Stimulated activated effector memory CD8-positive, alpha-beta T cell treated with anti-CD3 and anti-CD28 coated beads, Interleukin-12 subunit alpha, Interleukin-12 subunit beta, amount 100 ng/mL, for 72 hours (primary cell): ENCODE measurements around the gene SMARCAL1.

Source experiments
- ATAC-seq: fragments of 150-1000 bp; cut with Tn5 transposase; 2 replicates; pipeline ENCODE4 v1.10.0; 2021
- DNase-seq, 2 donors: peaks; one replicate each; pipeline ENCODE4 v3.0.0; 2021 to 2022; ENCODE audit warnings: low spot score in 2 of 2
- H3K27ac Mint-ChIP-seq: one replicate; pipeline ENCODE4 v1.8.0; 2022; ENCODE audit warnings: mild to moderate bottlenecking, mixed read lengths
- H3K36me3 Mint-ChIP-seq: one replicate; pipeline ENCODE4 v1.8.0; 2022; ENCODE audit warnings: mild to moderate bottlenecking, mixed read lengths
- H3K4me1 Mint-ChIP-seq: one replicate; pipeline ENCODE4 v1.8.0; 2022; ENCODE audit warnings: mixed read lengths
- H3K4me3 Mint-ChIP-seq: one replicate; pipeline ENCODE4 v1.8.0; 2022; ENCODE audit warnings: mild to moderate bottlenecking, mixed read lengths
- H3K9me3 Mint-ChIP-seq: one replicate; pipeline ENCODE4 v1.8.0; 2022; ENCODE audit warnings: mixed read lengths

The SMARCAL1 gene

DNA sequence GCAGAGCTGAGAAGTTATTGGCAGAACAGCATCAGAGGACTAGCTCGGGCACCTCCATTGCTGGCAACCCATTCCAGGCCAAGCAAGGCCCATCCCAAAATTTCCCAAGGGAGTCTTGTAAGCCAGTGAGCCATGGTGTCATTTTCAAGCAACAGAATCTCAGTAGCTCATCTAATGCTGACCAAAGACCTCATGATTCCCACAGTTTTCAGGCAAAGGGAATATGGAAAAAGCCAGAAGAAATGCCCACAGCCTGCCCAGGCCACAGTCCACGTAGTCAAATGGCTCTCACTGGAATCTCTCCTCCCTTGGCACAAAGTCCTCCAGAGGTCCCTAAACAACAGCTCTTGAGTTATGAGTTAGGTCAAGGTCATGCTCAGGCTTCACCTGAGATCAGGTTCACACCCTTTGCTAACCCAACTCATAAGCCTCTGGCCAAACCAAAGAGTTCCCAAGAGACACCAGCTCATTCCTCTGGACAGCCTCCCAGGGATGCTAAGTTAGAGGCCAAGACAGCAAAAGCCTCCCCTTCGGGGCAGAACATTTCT, 2.6 kb downstream of the SMARCAL1 start:
- DNase-seq (no peak), ATAC-seq (no peak)
- H3K4me1 Mint-ChIP-seq, result peaks cover 32% of the 10 kb centered on the region
- no peaks in the 10 kb centered on the region for H3K9me3 Mint-ChIP-seq
- no peak overlapping the region for H3K27ac Mint-ChIP-seq
- H3K4me3 Mint-ChIP-seq, result no peak overlapping the region
- H3K36me3 Mint-ChIP-seq, result peaks cover 53% of the 10 kb centered on the region

DNA sequence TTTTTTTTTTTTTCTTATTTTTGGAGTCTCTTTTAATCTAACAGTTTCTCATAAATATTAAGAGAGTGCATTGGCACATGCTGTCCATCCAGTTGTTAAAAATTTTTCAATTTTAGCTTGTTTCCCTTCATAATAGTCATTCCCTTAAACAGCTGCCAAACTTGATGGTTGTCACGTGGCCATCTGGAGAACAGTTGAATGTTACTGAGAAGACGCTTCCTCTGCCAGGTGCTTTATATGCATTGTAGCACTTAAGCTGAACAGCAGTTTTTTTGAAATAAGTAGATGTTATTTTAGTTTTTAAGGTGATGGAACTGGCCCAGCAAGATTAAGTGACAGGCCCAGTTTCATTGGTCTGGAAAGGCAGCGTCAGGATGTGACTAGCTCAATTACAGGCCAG, 3.3 kb downstream of the SMARCAL1 start:
- Mint-ChIP-seq H3K9me3 (no peaks in the 10 kb centered on the region), H3K4me1 (peaks cover 38% of the 10 kb centered on the region), H3K4me3 (no peak overlapping the region), H3K36me3 (peaks cover 60% of the 10 kb centered on the region), H3K27ac (no peak overlapping the region)
- ATAC-seq (no peak), DNase-seq (no peak)

DNA sequence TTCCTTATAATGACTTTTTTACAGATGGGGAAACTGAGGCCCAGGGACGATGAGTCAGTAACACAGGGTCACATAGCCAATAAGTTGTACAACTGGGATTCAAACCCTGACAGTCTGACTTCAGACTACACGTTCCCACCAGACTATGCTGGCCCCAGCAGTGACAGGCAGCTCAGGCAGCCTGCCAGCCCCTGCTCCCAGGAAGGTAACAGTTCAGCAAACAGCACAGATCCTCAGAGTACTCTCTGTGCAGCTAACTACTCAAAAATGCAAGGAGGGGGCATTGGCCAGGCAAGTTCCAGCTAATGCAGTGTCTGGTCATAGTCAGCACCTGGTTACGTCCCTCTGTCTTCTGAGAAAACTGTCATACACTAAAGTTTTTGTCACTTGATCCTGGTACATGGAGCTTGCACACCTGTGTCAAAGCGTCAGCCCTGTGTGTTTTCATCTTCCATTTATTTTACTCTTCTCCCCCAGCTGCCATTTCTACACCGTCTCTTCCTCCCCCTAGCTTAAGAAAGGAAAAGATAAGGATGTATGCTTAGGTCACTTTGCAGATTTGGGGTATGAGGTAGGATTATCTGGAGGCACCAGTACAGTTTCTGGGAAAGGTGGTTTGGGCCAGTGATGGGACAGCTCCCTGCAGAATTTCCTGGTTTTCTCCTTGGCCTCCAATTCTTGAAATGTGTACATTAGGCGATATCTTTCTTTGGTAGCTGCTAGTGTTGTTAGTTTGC, 4.5 kb downstream of the SMARCAL1 start:
- no peak overlapping the region for H3K27ac Mint-ChIP-seq
- peaks cover 38% of the 10 kb centered on the region for H3K4me1 Mint-ChIP-seq
- peaks cover 72% of the 10 kb centered on the region for H3K36me3 Mint-ChIP-seq
- DNase-seq (no peak), ATAC-seq (no peak)
- no peaks in the 10 kb centered on the region for H3K9me3 Mint-ChIP-seq
- H3K4me3 Mint-ChIP-seq, result no peak overlapping the region

DNA sequence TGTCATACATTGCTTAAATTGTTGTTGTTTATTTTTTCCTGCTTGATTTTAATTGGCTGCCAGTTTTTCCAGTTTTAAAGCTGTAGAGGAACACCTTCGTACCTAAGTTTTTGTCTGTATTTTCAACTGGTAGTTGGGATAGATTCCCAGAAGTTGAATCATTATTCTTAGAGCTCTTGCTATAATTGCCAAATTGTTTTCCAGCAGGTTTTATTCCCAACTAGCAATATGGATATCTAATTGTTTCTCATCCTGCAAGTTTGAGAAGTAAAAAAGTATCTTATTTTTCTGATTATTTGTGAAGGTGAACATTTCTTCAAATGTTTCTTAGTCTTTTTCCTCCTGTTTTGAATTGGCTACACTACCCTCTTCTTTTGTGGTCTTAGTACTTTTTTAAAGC, 6.7 kb downstream of the SMARCAL1 start:
- Mint-ChIP-seq H3K36me3 (peaks cover 84% of the 10 kb centered on the region), H3K4me1 (peaks cover 36% of the 10 kb centered on the region), H3K27ac (no peak overlapping the region), H3K9me3 (no peaks in the 10 kb centered on the region), H3K4me3 (no peak overlapping the region)
- ATAC-seq (no peak), DNase-seq (no peak)

DNA sequence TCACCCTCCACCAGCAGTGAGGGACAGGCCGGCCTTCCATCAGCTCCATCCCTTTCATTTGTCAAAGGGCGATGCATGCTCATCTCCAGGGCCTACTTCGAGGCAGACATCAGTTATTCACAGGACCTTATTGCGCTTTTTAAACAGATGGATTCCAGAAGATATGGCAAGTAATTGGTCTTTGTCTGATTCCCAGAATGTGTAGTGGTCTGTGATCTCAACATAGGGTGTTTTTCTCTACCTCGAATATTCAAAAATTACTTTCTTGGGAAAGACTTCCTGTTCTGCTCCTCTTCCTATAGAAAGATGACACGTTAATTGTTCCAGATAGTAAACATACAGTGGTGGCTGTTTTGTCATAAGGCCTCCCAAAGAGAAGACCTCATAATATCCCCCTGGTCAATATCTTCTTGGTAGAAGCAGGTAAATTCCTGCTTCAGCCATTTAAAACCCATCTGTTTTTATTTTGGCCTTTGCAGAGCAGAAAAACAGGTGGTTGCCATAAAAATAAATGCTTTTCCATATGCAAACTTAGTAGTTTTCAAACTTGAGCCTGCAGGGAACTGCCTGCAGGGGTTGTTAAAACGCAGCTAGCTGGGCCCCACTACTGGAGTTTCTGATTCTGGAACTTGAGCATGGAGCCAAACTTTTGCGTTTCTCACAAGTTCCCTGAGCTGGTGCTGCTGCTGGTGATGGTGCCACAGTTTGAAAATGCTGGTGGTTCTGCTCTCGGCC, 8.2 kb downstream of the SMARCAL1 start:
- no peak for DNase-seq
- no peak for ATAC-seq
- Mint-ChIP-seq H3K4me3 (no peak overlapping the region), H3K36me3 (peaks cover 90% of the 10 kb centered on the region), H3K4me1 (peaks cover 36% of the 10 kb centered on the region), H3K27ac (peak overlapping the region; percentile 46), H3K9me3 (no peaks in the 10 kb centered on the region)

DNA sequence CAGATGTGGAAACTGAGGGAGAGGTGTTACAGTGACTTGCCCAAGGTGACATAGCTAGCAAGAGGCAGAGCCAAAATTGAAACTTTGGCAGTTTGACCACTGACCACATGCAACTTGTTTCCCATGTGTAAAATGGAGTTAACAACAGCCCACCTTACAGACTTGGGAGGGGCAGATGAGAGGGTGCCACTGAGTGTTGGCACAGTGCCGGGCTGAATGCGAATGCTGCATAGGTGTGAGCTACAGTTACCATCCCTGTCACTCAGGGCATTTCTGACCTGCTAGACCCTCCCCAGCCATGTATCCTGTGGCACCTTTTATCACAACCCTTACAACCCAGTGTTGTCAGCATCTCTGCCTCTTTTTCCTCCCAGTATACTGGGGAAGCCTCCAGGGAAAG, 10.8 kb downstream of the SMARCAL1 start:
- Mint-ChIP-seq H3K4me1 (peaks cover 23% of the 10 kb centered on the region), H3K4me3 (no peak overlapping the region), H3K9me3 (no peaks in the 10 kb centered on the region), H3K36me3 (peaks cover 92% of the 10 kb centered on the region), H3K27ac (no peak overlapping the region)
- DNase-seq (no peak), ATAC-seq (no peak)

DNA sequence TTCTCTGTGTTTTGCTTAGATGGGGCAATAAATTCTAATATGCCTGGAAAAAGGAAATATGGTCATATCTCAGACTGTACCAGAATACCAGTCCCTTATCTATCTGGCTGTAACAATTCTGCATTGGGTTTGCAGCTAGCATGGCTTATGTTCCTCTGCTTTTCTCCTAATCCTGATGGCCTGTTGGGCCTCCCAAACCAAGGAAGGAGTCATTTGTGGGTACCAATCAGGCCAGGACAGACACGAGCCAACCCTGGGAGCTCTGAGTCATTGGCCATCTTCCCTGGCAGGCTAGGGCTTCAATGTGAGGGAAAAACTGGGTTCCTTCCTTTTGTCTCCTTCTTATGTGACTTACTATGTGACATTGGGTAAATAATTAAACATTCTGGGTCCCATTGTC, 12.0 kb downstream of the SMARCAL1 start:
- H3K27ac Mint-ChIP-seq, result no peak overlapping the region

DNA sequence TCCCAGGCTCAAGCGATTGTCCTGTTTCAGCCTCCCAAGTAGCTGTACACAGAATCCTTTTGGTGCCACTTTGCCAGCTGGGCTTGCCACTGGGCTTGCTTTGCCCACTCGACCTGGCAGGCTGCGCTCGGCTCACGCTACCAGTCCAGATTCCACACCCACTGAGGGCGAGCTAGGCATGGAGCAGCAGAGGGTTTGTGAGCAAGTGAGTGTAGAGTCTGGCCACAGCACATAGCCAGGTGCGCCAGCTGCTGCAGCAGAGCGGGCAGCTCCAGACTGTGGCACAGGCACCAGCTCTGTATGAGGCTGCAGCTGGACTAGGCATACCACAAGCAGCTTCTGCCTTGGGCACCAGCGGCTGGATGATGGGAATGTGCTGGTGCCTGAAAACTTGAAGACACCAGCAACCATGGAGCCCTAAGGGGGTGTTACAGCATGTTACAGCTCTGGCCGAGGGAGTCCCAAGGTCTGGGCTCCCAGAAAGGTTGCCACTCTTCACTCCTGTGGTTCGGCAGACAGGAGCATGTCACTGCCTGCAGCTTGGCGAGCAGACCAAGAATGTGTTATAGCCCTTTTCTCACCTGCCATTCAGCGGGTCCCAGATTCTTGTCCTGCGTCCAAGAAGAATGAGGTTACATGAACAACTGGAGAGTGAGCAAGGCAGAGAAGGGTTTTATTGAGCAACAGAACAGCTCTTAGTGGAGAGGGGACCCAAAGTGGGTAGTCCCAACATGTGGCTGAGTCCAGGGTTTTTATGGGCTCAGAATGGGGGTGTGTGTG, 12.9 kb downstream of the SMARCAL1 start:
- Mint-ChIP-seq H3K36me3 (peaks cover 92% of the 10 kb centered on the region), H3K27ac (peak overlapping the region; percentile 60), H3K9me3 (no peaks in the 10 kb centered on the region), H3K4me1 (peaks cover 9% of the 10 kb centered on the region), H3K4me3 (no peak overlapping the region)
- no peak for DNase-seq
- no peak for ATAC-seq

More for the DNA sequence above, 12.0 kb downstream of the SMARCAL1 start:
- peaks cover 92% of the 10 kb centered on the region for H3K36me3 Mint-ChIP-seq
- H3K9me3 Mint-ChIP-seq, result no peaks in the 10 kb centered on the region
- ATAC-seq (no peak), DNase-seq (no peak)
- H3K4me1 Mint-ChIP-seq, result peaks cover 14% of the 10 kb centered on the region
- H3K4me3 Mint-ChIP-seq, result no peak overlapping the region

DNA sequence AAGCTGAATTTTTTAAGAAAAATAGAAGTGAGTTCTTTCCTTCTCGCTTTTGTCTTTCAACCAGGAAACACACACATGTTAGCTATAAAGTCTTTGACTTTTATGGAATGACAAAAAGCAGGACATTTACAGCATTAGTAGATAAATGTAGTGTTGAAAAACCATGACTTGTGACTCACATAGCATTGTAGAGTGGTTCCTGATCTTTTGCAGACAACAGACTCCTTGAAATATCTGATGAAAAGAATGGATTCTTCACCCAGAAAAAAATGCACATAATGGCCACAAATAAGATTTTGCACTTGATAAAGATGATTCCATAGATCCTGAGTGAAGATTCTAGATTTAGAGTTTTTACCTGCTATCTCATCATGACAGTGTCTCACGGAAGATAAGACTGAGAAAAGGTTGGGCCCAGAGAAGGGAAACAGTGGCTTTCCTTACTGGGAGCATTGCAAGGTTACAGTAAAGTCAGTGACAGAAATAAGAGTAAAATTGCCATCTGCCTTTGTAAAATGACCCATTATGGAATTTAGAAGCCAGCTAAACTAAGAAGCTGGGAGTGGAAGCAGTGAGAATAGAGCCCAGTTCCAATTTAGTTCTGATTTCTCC, 14.0 kb downstream of the SMARCAL1 start:
- DNase-seq (no peak), ATAC-seq (no peak)
- Mint-ChIP-seq H3K4me3 (no peak overlapping the region), H3K9me3 (no peaks in the 10 kb centered on the region), H3K4me1 (peaks cover 9% of the 10 kb centered on the region), H3K36me3 (peaks cover 92% of the 10 kb centered on the region), H3K27ac (no peak overlapping the region)

DNA sequence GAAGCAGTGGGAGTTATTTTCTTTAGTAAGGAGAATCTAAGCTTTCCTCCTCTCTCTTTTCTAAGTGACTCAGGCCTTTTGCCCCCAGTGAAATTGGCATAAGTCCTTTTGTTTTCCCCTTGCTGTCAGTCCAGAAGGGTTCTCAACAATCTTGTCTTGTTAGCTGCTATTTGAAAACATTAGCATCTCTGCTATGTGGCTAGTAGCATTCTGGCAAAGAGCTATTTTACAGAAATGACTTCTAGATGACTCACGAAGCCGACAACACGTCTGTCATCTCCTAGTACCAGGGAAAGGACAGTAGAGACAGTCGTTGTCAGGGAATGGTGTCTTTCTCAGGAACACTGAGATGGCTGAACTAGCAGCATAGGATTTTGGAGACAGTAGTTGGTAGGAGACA, 14.7 kb downstream of the SMARCAL1 start:
- Mint-ChIP-seq H3K27ac (no peak overlapping the region), H3K4me1 (peaks cover 12% of the 10 kb centered on the region), H3K36me3 (peaks cover 92% of the 10 kb centered on the region), H3K4me3 (no peak overlapping the region), H3K9me3 (no peaks in the 10 kb centered on the region)
- no peak for ATAC-seq
- DNase-seq, result no peak

DNA sequence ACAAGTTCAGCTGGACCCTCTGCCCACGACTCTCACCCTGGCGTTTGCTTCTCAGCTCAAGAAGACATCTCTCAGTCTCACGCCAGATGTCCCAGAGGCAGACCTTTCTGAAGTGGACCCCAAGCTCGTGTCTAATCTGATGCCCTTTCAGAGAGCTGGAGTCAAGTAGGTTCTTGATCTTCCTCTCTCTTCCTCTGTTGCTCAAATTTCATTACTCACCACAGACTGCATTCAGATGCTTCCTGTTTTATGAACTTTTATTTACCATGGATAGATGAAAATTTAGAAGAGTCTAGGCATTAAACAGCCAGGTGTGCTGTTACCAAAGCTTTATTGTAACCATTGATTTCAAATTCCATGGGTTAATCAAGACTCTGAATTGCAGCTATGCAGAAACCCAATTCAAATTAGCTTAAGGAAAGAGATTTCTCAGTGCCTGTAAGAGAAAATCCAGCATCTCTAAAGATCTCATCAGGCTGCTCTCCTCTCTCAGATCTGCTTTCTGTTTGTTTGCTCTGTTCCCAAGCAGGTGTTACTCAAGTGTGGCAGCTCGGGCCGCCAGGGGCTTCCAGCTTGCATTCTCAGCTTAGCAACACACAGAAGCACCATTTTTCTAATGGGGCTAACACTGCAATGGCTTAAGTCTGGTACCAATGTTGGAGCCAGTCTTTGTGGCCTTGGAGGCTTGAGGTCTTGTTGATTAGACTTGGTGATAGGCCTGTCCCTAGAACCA, 16.5 kb downstream of the SMARCAL1 start:
- peaks cover 15% of the 10 kb centered on the region for H3K4me1 Mint-ChIP-seq
- ATAC-seq (no peak), DNase-seq (no peak)
- H3K36me3 Mint-ChIP-seq, result peaks cover 92% of the 10 kb centered on the region
- no peak overlapping the region for H3K4me3 Mint-ChIP-seq
- H3K27ac Mint-ChIP-seq, result peak overlapping the region; percentile 58
- H3K9me3 Mint-ChIP-seq, result no peaks in the 10 kb centered on the region

DNA sequence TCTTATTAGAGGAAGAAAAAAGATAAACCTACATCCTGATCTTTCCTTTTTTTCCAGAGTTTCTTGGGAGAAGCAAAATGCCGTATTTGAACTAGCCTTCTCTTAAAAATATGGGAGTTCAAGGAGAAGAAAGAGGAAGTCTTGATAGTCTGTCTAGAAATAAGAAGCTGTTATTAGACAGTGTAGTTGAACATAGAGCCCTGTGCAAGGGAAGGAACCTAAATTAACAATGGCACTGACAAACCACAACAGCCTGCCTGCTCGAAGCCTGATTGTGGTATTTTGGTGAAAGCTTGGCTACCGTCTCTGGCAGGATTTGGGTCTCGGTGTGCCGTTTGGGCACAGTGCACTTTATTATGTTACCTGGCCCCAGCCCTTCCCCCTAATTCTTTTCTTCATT, 17.1 kb downstream of the SMARCAL1 start:
- DNase-seq (no peak), ATAC-seq (no peak)
- H3K9me3 Mint-ChIP-seq, result no peaks in the 10 kb centered on the region
- H3K27ac Mint-ChIP-seq, result peak overlapping the region; percentile 58
- H3K4me3 Mint-ChIP-seq, result no peak overlapping the region
- H3K36me3 Mint-ChIP-seq, result peaks cover 93% of the 10 kb centered on the region
- H3K4me1 Mint-ChIP-seq, result peaks cover 13% of the 10 kb centered on the region

DNA sequence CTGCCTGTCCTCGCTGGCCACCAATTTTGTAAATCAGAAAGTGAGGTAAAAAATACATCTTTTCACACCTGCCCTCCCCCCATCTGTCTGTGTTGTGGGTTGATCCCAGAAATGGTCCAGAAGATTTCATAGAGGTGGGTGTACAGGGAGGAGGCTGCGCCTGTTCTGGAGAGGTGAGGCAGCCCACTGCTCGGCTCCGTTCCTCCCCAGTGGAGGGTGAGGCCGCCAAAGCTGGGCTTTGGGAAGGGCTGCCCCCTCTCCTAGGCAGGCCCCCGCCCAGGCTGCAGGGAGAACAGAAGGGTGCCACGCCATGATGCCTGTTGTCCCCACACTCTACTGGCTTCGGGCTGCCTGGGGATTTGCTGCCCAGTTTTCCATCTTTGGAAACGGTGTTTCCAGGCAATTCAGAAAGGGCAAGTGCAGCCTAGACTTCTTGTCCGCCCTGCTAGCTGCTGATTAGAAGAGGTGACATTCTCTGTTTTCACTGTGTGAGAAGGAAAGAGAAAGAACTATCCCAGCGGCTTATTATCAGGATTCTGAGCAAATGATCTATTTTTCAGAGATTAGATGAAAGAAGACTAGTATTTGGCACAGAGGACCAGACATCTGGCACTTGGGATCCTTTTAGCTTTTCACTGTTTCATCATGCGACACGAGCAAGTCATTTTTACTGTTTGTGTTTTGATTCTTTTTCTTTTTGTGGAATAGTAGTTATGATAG, 18.7 kb downstream of the SMARCAL1 start:
- H3K4me1 Mint-ChIP-seq, result peaks cover 13% of the 10 kb centered on the region
- peaks cover 93% of the 10 kb centered on the region for H3K36me3 Mint-ChIP-seq
- no peak for DNase-seq
- H3K27ac Mint-ChIP-seq, result peak overlapping the region; percentile 27
- ATAC-seq, result no peak
- no peak overlapping the region for H3K4me3 Mint-ChIP-seq
- no peaks in the 10 kb centered on the region for H3K9me3 Mint-ChIP-seq

DNA sequence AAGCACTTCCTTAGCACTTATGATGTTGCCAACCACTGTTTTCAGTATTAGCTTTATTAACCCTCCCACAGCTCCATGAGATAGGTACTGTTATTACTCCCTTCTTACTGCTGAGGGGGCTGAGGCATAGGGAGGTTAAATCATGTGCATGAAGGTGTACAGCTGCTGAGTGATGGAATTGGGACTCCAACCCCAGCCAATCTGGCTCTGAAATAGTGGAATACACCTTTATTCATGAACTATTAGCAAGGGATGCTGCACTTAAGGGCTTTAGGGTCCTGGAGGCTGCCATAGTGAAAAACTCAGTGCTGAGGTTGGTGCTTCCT, 19.2 kb downstream of the SMARCAL1 start:
- Mint-ChIP-seq H3K4me3 (no peak overlapping the region), H3K9me3 (no peaks in the 10 kb centered on the region), H3K27ac (peak overlapping the region; percentile 27), H3K4me1 (peaks cover 13% of the 10 kb centered on the region), H3K36me3 (peaks cover 93% of the 10 kb centered on the region)
- DNase-seq, result no peak
- peak; percentile 86 for ATAC-seq
